Ishikawa (cell line): ENCODE measurements around the gene MCF2L.

ENCODE experiments used
- CEBPB ChIP-seq: IDR thresholded peaks from 2 replicates; pipeline ENCODE4 v1.6.1; 2012
- CREB1 ChIP-seq: IDR thresholded peaks from 2 replicates; pipeline ENCODE4 v1.6.1; 2012; ENCODE audit warnings: low read depth
- EGR1 ChIP-seq: IDR thresholded peaks from 2 replicates; pipeline ENCODE4 v1.6.1; 2012
- FOXM1 ChIP-seq: IDR thresholded peaks from 2 replicates; pipeline ENCODE4 v1.6.1; 2012; ENCODE audit warnings: low read depth, borderline replicate concordance
- RAD21 ChIP-seq: IDR thresholded peaks from 2 replicates; pipeline ENCODE4 v1.6.1; 2012; ENCODE audit warnings: low read depth
- TAF1 ChIP-seq: IDR thresholded peaks from 2 replicates; pipeline ENCODE4 v1.6.1; 2012; ENCODE audit warnings: low read depth, mild to moderate bottlenecking
- TF ChIP-seq, protein P1 (sequence below): IDR thresholded peaks from 2 replicates; pipeline ENCODE4 v1.6.1; 2012
- TF ChIP-seq, protein P2 (sequence below): IDR thresholded peaks from 2 replicates; pipeline ENCODE4 v1.6.1; 2012; ENCODE audit warnings: low read depth, mild to moderate bottlenecking

DNA sequence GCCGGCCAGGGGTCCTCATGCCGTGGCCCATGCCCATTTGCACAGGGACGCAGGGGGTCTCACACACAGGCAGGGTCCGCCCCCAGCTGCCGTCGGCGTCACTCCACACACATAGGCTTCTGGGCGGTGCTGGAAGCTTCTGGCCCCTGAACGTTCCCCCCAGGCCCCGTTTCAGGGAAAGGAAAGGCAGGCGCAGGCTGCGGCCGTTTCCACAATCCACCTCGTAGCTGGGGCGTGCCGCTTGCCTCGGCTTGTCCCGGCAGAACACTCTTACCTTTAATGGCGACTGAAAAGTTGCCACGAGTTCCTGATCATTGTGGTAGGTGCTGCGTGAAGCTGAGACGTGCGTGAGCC, 53.4 kb downstream of the MCF2L start:
- TF ChIP-seq CREB1 (no peak), FOXM1 (no peak), EGR1 (no peak), TAF1 (no peak), RAD21 (no peak), CEBPB (no peak)
- TF ChIP-seq, protein P1, sequence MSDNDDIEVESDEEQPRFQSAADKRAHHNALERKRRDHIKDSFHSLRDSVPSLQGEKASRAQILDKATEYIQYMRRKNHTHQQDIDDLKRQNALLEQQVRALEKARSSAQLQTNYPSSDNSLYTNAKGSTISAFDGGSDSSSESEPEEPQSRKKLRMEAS: no peak
- TF ChIP-seq, protein P2, sequence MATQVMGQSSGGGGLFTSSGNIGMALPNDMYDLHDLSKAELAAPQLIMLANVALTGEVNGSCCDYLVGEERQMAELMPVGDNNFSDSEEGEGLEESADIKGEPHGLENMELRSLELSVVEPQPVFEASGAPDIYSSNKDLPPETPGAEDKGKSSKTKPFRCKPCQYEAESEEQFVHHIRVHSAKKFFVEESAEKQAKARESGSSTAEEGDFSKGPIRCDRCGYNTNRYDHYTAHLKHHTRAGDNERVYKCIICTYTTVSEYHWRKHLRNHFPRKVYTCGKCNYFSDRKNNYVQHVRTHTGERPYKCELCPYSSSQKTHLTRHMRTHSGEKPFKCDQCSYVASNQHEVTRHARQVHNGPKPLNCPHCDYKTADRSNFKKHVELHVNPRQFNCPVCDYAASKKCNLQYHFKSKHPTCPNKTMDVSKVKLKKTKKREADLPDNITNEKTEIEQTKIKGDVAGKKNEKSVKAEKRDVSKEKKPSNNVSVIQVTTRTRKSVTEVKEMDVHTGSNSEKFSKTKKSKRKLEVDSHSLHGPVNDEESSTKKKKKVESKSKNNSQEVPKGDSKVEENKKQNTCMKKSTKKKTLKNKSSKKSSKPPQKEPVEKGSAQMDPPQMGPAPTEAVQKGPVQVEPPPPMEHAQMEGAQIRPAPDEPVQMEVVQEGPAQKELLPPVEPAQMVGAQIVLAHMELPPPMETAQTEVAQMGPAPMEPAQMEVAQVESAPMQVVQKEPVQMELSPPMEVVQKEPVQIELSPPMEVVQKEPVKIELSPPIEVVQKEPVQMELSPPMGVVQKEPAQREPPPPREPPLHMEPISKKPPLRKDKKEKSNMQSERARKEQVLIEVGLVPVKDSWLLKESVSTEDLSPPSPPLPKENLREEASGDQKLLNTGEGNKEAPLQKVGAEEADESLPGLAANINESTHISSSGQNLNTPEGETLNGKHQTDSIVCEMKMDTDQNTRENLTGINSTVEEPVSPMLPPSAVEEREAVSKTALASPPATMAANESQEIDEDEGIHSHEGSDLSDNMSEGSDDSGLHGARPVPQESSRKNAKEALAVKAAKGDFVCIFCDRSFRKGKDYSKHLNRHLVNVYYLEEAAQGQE: no peak
